Tibial nerve (tissue), 4 donors: ENCODE results near the gene CYP24A1. TPM values are rescaled to one million over a fixed set of nuclear protein-coding genes. Genes with fewer than 3 reads are reported as not detected.

Source experiments
- DNase-seq, 2 donors: peaks; one replicate each; pipeline ENCODE4 v3.0.0-alpha.2; 2019; ENCODE audit warnings: low spot score in 2 of 2
- H3K27ac ChIP-seq, 4 donors: fragments of 200-600 bp; sonication (generic) in 3 of 4; one replicate each; pipeline ENCODE4 v1.5.1; 2017 to 2019; ENCODE audit warnings: mild to moderate bottlenecking in 1 of 4
- H3K27me3 ChIP-seq, 2 donors: fragments of 200-600 bp; sonication (generic) in 1 of 2; one replicate each; pipeline versions ENCODE4 v1.5.1 to v1.6.0; 2017 to 2019
- H3K36me3 ChIP-seq, 3 donors: fragments of 200-600 bp; sonication (generic); one replicate each; pipeline ENCODE4 v1.5.1; 2018 to 2019
- H3K4me1 ChIP-seq, 4 donors: fragments of 200-600 bp; sonication (generic) in 3 of 4; one replicate each; pipeline ENCODE4 v1.5.1; 2017 to 2019
- H3K4me3 ChIP-seq, 4 donors: fragments of 200-600 bp; sonication (generic) in 3 of 4; one replicate each; pipeline ENCODE4 v1.5.1; 2017 to 2019; ENCODE audit warnings: mild to moderate bottlenecking in 1 of 4, moderate library complexity in 1 of 4
- H3K9me3 ChIP-seq, 4 donors: fragments of 200-600 bp; sonication (generic) in 3 of 4; one replicate each; pipeline ENCODE4 v1.5.1; 2017 to 2019
- CTCF ChIP-seq, 5 experiments: fragments of 200-600 bp in 3 of 5; fragments of 450-650 bp in 2 of 5; sonication (generic) in 3 of 5; IDR thresholded peaks; one replicate each; pipeline ENCODE4 v1.5.1; 2016 to 2019; ENCODE audit warnings: antibody characterized with exemption in 5 of 5, mild to moderate bottlenecking in 3 of 5, moderate library complexity in 2 of 5
- EP300 ChIP-seq, 2 donors: sonication (generic); formaldehyde crosslinking; IDR thresholded peaks; one replicate each; pipeline ENCODE4 v1.6.1; 2017; ENCODE audit warnings: antibody characterized with exemption in 2 of 2, mild to moderate bottlenecking in 1 of 2
- POLR2A ChIP-seq, 2 donors: fragments of 450-650 bp; IDR thresholded peaks; one replicate each; pipeline ENCODE4 v1.6.1; 2017; ENCODE audit warnings: antibody characterized with exemption in 2 of 2, mild to moderate bottlenecking in 2 of 2, moderate library complexity in 2 of 2
- WGBS, 2 donors: methylation state at CpG; one replicate each; pipeline ENCODE4 v1.1.5; 2018; 5-methylcytosine and 5-hydroxymethylcytosine counted together
- total RNA-seq, 4 donors: library from RNA; depleted of rRNA; stranded (reverse); fragments of >200 nt; gene quantifications; one replicate each; pipeline ENCODE4 v1.1.0, GENCODE V29; 2016

Gene CYP24A1
- total RNA-seq, 4 donors from 2014 or later = not detected

GRCh38 chr20:54193817-54194216 lies 20.0 kb upstream of the CYP24A1 start:
- H3K36me3 ChIP-seq = no peaks in the 10 kb centered on the region
- H3K9me3 ChIP-seq = no peaks in the 10 kb centered on the region
- 69 to 80% methylated on average over 5 of the region's 5 CpGs for WGBS, 2 donors
- TF ChIP-seq CTCF (IDR thresholded peaks at IDR 0.05) (no peak), POLR2A (IDR thresholded peaks at IDR 0.05) (no peak), EP300 (IDR thresholded peaks at IDR 0.05) (no peak)
- H3K27me3 ChIP-seq = no peaks in the 10 kb centered on the region
- H3K27ac ChIP-seq = no peak overlapping the region
- H3K4me3 ChIP-seq = no peak overlapping the region
- DNase-seq = no peak
- no peaks in the 10 kb centered on the region for H3K4me1 ChIP-seq

- 89 to 98% methylated on average over 2 of the region's 2 CpGs for WGBS, 2 donors
- no peak for DNase-seq
These were observed 16.4 kb upstream of the CYP24A1 start for GRCh38 chr20:54190217-54190616.

GRCh38 chr20:54189630-54190029 lies 15.8 kb upstream of the CYP24A1 start:
- WGBS, 2 donors = 35 to 49% methylated on average over 2 of the region's 2 CpGs
- no peaks in the 10 kb centered on the region for H3K36me3 ChIP-seq
- no peaks in the 10 kb centered on the region for H3K4me1 ChIP-seq
- H3K27me3 ChIP-seq = no peaks in the 10 kb centered on the region
- TF ChIP-seq POLR2A (IDR thresholded peaks at IDR 0.05) = no peak
- H3K9me3 ChIP-seq = no peaks in the 10 kb centered on the region
- DNase-seq = no peak
- no peak overlapping the region for H3K27ac ChIP-seq
- H3K4me3 ChIP-seq = no peak overlapping the region

More at GRCh38 chr20:54190217-54190616, 16.4 kb upstream of the CYP24A1 start:
- Histone ChIP-seq H3K4me3 (no peak overlapping the region), H3K27me3 (no peaks in the 10 kb centered on the region), H3K4me1 (no peaks in the 10 kb centered on the region), H3K27ac (no peak overlapping the region), H3K9me3 (no peaks in the 10 kb centered on the region), H3K36me3 (no peaks in the 10 kb centered on the region)
- TF ChIP-seq EP300 (IDR thresholded peaks at IDR 0.05) (no peak), POLR2A (IDR thresholded peaks at IDR 0.05) (no peak), CTCF (IDR thresholded peaks at IDR 0.05) (no peak)

GRCh38 chr20:54188132-54188849 lies 14.5 kb upstream of the CYP24A1 start:
- Histone ChIP-seq H3K4me3 (no peak overlapping the region), H3K36me3 (no peaks in the 10 kb centered on the region), H3K4me1 (no peaks in the 10 kb centered on the region), H3K27ac (no peak overlapping the region), H3K9me3 (no peaks in the 10 kb centered on the region), H3K27me3 (no peaks in the 10 kb centered on the region)
- WGBS, 2 donors = 65 to 66% methylated on average over 11 of the region's 11 CpGs
- DNase-seq = no peak
- TF ChIP-seq EP300 (IDR thresholded peaks at IDR 0.05) (no peak), POLR2A (IDR thresholded peaks at IDR 0.05) (no peak), CTCF (IDR thresholded peaks at IDR 0.05) (no peak)

GRCh38 chr20:54184904-54185626 lies 11.3 kb upstream of the CYP24A1 start:
- Histone ChIP-seq H3K4me1 (no peaks in the 10 kb centered on the region), H3K4me3 (no peak overlapping the region), H3K36me3 (no peaks in the 10 kb centered on the region), H3K9me3 (no peaks in the 10 kb centered on the region), H3K27ac (no peak overlapping the region), H3K27me3 (no peaks in the 10 kb centered on the region)
- WGBS, 2 donors = 81 to 84% methylated on average over 10 of the region's 10 CpGs
- TF ChIP-seq POLR2A (IDR thresholded peaks at IDR 0.05) (no peak), EP300 (IDR thresholded peaks at IDR 0.05) (no peak), CTCF (IDR thresholded peaks at IDR 0.05) (no peak)
- DNase-seq = no peak
